Mucosa of rectum (tissue), 2 donors: ENCODE measurements around the gene HERPUD2.

Source experiments
- H3K27ac ChIP-seq, 2 donors: one replicate each; pipeline ENCODE4 v1.7.0; 2013; ENCODE audit warnings: inconsistent platforms in 2 of 2, low read depth in 2 of 2, low read length in 2 of 2
- H3K27me3 ChIP-seq, 2 donors: one replicate each; pipeline ENCODE4 v1.7.0; 2013; ENCODE audit warnings: low read length in 2 of 2; ENCODE audit not compliant: control insufficient read depth in 2 of 2, insufficient read depth in 2 of 2
- H3K36me3 ChIP-seq, 2 donors: one replicate each; pipeline ENCODE4 v1.7.0; 2013; ENCODE audit warnings: low read length in 2 of 2; ENCODE audit not compliant: control insufficient read depth in 2 of 2, insufficient read depth in 2 of 2
- H3K4me1 ChIP-seq, 2 donors: one replicate each; pipeline ENCODE4 v1.7.0; 2013; ENCODE audit warnings: low read length in 2 of 2, mild to moderate bottlenecking in 1 of 2; ENCODE audit not compliant: control insufficient read depth in 2 of 2, insufficient read depth in 2 of 2
- H3K4me3 ChIP-seq, 2 donors: one replicate each; pipeline ENCODE4 v1.7.0; 2013; ENCODE audit warnings: low read length in 2 of 2
- H3K9ac ChIP-seq, 2 donors: one replicate each; pipeline ENCODE4 v1.7.0; 2013; ENCODE audit warnings: low read length in 2 of 2, low read depth in 1 of 2, mild to moderate bottlenecking in 1 of 2
- H3K9me3 ChIP-seq, 2 donors: one replicate each; pipeline ENCODE4 v1.7.0; 2013; ENCODE audit warnings: low read length in 2 of 2; ENCODE audit not compliant: control insufficient read depth in 2 of 2
- donor health status: healthy.
- donor health status: Normal muscosa, but diverticular disease.

Gene HERPUD2

DNA sequence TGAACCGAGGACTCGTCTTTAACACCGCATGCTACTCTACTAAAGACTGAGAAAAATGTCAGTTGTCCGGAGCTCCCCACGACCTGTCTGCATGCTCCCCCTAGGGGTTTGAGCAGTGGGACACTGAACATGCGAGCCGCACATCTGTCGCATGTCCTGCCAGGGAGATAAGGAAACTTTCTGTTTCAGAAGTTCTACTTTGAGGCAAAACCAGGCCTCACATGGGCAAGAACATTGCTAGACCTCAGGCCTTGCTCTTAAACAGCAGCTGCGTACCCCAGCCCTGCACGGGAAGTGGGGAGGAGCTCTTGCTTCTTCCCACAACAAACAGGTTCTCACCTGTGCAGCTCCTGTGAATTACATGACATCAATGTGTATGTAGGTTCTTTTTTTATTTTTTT, 30.3 kb upstream of the HERPUD2 start:
- Histone ChIP-seq H3K4me1 (peaks cover 7 to 10% of the 10 kb centered on the region in 2 donors), H3K9ac (no peak overlapping the region), H3K27me3 (no peaks in the 10 kb centered on the region), H3K36me3 (no peaks in the 10 kb centered on the region), H3K9me3 (no peaks in the 10 kb centered on the region), H3K27ac (peak overlapping the region; percentile 13 to 29), H3K4me3 (peak overlapping the region in 1 of 2 donors; percentile 13)

DNA sequence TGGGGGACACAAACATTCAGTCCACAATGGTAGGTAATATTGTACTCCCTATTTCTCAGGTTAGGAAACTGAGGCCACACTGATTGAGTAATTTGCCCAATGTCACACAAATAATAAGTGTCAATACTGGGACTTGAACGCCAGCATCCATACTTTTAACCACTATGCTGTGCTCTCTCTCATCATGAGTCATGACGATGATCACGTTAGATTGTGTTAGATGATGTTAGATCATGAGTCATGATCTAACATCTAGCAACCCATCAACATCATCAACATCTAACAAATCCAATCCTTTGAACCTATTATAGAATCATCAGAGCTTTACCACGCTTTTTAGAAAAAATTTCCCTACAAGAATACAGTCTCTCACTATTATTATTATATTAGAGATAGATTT, 28.1 kb upstream of the HERPUD2 start:
- no peaks in the 10 kb centered on the region for H3K27me3 ChIP-seq
- H3K4me1 ChIP-seq, result peaks cover 0 to 3% of the 10 kb centered on the region in 2 donors
- H3K27ac ChIP-seq, result no peak overlapping the region
- no peak overlapping the region for H3K4me3 ChIP-seq
- no peaks in the 10 kb centered on the region for H3K36me3 ChIP-seq
- H3K9ac ChIP-seq, result no peak overlapping the region
- H3K9me3 ChIP-seq, result no peaks in the 10 kb centered on the region

DNA sequence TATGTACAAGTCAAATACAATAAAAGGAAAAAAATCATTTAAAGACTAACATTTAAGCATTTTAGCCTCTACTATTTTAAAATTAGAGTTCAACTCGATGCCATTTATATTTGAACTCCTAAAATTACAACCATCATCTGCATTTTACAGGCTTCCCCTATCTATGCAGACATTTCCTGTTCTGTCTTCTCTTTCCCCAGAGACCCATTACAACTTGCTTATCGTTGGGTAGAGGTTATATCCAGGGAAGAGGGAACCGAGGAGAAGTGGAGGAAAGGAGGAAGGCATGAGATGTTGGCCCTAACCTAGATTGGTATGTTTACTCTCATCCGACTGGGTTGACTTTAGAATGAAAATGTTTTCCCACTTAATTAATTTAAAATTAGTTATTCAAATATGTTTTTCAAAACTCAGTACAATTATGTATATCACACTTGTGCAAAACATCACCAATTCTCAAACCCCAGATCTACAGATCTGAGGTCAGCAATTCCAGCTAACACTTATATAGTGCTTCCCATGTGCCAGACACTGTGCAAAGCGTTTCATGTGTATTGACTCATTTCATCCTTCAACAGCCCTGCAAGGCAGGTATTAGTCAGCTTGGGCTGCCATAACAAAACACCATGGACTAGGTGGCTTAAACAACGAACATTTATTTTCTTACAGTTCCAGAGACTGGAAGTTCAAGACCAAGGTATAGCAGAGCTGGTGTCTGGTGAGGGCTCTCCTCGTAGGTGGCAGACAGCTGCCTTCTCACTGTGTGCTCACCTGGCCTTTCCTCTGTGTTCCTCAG, 27.3 kb upstream of the HERPUD2 start:
- Histone ChIP-seq H3K9ac (no peak overlapping the region), H3K4me3 (no peak overlapping the region), H3K27me3 (no peaks in the 10 kb centered on the region), H3K27ac (no peak overlapping the region), H3K36me3 (no peaks in the 10 kb centered on the region), H3K4me1 (peaks cover 0 to 3% of the 10 kb centered on the region in 2 donors), H3K9me3 (no peaks in the 10 kb centered on the region)

DNA sequence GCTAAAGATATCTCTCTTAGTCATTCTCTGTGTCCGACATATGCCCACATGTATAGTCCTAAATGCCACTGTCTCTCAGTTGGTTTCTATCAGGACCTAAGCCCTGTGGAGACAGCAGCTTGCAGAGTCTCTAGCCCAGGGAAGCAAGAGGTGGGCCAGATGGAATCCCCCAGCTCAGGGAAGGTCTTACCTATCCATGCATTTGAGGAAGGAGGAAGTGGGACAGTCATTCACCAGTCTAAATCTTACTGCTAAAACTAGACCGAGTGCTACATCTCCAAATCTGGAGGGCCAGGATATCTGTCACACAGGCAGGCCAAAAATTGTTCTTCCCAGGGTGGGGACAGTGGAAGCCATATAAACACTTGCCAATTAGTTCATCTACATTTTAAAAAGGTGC, 26.4 kb upstream of the HERPUD2 start:
- Histone ChIP-seq H3K9ac (no peak overlapping the region), H3K36me3 (no peaks in the 10 kb centered on the region), H3K4me3 (no peak overlapping the region), H3K9me3 (no peaks in the 10 kb centered on the region), H3K4me1 (peaks cover 0 to 3% of the 10 kb centered on the region in 2 donors), H3K27ac (no peak overlapping the region), H3K27me3 (no peaks in the 10 kb centered on the region)

DNA sequence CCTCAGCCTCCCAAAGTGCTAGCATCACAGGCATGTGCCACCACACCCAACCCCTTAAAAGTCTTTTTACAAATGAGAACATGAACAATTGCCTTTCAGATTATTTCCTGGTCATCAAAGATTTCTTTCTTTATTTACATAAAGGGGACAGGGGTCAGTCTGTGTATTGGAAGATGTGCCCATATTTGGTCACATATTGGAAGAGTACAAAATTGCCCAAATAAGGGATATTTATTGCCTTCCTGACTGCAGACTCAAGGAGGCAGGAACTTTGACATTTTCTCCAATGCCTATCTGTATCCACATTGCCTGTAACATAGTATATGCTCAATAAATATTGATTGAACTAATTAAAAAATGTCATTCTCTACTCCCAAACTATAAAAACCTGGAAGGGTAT, 25.9 kb upstream of the HERPUD2 start:
- peaks cover 0 to 3% of the 10 kb centered on the region in 2 donors for H3K4me1 ChIP-seq
- no peaks in the 10 kb centered on the region for H3K9me3 ChIP-seq

DNA sequence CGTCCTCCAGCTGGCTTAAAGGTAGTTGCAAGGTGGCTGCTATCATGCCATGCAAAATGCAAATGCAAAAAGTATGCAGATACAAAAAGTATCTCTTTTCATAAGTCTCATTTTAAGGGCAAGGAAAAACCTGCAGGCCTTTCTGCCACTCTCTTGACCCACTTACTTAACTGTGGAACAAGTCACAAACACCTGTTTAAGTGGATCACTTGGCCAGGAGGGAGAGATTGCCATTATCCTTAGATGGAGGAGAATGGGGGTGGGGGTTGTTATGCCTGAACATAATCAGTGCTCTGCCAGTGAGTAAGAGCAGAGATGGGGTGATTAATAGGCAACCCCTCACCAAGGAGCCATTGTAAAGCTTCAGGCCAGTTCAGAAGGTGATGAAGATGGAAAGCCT, 25.1 kb upstream of the HERPUD2 start:
- Histone ChIP-seq H3K27me3 (no peaks in the 10 kb centered on the region), H3K9me3 (no peaks in the 10 kb centered on the region), H3K36me3 (no peaks in the 10 kb centered on the region), H3K4me1 (peaks cover 0 to 3% of the 10 kb centered on the region in 2 donors), H3K4me3 (no peak overlapping the region), H3K9ac (no peak overlapping the region), H3K27ac (no peak overlapping the region)

More for the DNA sequence above, 25.9 kb upstream of the HERPUD2 start:
- Histone ChIP-seq H3K27ac (no peak overlapping the region), H3K27me3 (no peaks in the 10 kb centered on the region), H3K4me3 (no peak overlapping the region), H3K36me3 (no peaks in the 10 kb centered on the region), H3K9ac (no peak overlapping the region)

DNA sequence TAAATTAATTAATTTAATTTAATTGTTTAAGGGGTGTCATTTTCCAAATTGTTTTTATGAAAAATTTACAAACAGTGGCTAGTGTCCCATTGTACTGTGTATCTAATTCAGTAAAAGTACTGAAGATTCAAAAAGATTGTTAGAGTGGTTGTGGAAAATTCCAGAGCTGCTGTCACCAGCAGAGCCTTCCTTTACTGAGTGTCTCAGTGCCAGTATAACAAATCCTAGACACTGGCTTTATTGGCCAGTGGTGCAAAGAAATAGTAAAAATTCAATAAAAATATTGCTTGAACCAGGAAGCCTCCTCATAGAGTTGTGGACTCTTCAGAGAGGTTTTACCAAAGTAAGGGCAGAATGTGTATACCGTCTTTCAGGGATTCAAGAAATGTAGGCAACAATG, 23.1 kb upstream of the HERPUD2 start:
- H3K36me3 ChIP-seq, result no peaks in the 10 kb centered on the region
- no peaks in the 10 kb centered on the region for H3K9me3 ChIP-seq
- H3K27ac ChIP-seq, result no peak overlapping the region
- H3K9ac ChIP-seq, result no peak overlapping the region
- H3K27me3 ChIP-seq, result no peaks in the 10 kb centered on the region
- H3K4me3 ChIP-seq, result no peak overlapping the region
- H3K4me1 ChIP-seq, result no peaks in the 10 kb centered on the region

DNA sequence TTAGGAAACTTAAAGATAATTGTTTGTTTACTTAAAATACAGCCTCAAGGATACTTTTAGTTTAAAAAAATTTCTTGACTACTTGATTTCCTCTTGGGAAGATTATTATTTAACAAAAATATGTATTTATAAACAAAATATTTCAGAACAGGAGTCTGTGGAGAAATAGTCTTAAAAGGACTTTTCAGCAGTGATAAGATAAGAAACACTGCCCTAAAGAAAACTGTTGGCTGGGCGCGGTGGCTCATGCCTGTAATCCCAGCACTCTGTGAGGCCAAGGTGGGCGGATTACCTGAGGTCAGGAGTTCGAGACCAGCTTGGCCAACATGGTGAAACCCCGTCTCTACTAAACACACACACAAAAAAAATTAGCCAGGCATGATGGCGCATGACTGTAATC, 22.6 kb upstream of the HERPUD2 start:
- H3K27ac ChIP-seq, result no peak overlapping the region
- H3K9ac ChIP-seq, result no peak overlapping the region
- no peaks in the 10 kb centered on the region for H3K4me1 ChIP-seq
- no peak overlapping the region for H3K4me3 ChIP-seq
- H3K36me3 ChIP-seq, result no peaks in the 10 kb centered on the region
- no peaks in the 10 kb centered on the region for H3K9me3 ChIP-seq
- H3K27me3 ChIP-seq, result no peaks in the 10 kb centered on the region

DNA sequence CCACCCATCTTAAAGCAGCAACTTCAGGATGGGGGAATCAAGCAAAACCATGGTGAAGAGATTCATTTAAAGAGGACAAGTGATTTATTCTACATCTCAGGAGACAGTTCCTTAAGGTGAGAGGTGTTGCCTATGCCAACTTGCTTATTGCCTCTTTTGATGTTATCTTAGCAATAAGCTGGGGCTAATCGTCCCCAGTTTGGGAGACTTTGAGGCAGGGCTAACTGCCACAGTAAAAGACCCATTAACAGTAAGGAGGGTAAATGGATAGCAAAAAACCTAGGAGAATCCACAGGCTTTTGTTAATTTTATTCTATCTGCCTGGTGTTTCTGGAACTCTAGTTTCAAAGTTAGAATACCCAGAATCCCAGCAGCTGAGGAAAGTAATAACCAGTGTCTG, 22.1 kb upstream of the HERPUD2 start:
- H3K9me3 ChIP-seq, result no peaks in the 10 kb centered on the region
- H3K27ac ChIP-seq, result no peak overlapping the region
- H3K36me3 ChIP-seq, result no peaks in the 10 kb centered on the region
- no peaks in the 10 kb centered on the region for H3K27me3 ChIP-seq
- no peaks in the 10 kb centered on the region for H3K4me1 ChIP-seq
- H3K4me3 ChIP-seq, result no peak overlapping the region
- no peak overlapping the region for H3K9ac ChIP-seq

DNA sequence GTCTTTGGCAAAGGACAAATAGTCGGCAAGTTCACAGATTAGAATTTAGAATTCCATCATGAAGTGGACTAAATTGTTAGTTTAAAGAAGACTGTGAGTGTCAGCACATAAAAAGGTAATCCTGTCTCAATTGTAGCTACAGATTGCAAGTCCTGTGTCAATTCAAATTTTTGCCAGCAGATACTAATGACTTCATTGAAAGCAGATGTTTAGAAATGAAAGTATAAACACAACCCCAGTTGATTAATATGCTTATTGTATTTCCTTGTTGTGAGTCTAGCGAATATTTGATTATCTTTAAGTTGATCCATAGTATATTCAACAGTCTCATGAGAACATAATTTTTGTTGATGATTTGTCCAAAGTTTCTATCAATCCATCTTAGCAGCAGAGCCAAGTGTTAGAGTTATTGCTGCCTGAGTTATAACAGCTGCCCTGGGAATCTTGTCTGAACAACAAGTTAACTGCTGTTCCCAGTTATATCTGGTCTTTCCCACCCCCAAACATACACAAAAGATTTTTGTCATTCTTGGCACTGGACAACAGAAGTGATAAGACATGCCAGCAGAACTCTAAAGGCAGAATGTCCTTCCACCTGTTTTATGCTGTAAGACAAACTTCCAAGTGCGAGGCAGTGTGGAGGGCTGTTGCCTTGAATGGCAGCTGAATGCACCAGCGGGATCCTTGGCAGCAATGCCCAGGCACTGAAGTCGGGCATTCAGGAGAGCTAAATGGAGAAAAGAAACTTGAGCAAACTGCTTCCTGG, 21.3 kb upstream of the HERPUD2 start:
- no peaks in the 10 kb centered on the region for H3K27me3 ChIP-seq
- H3K9me3 ChIP-seq, result no peaks in the 10 kb centered on the region
- no peaks in the 10 kb centered on the region for H3K4me1 ChIP-seq
- no peak overlapping the region for H3K4me3 ChIP-seq
- no peaks in the 10 kb centered on the region for H3K36me3 ChIP-seq
- no peak overlapping the region for H3K9ac ChIP-seq
- H3K27ac ChIP-seq, result peak overlapping the region in 1 of 2 donors; percentile 18
